Measurements from ENCODE around the gene KCNMB4.

DNA sequence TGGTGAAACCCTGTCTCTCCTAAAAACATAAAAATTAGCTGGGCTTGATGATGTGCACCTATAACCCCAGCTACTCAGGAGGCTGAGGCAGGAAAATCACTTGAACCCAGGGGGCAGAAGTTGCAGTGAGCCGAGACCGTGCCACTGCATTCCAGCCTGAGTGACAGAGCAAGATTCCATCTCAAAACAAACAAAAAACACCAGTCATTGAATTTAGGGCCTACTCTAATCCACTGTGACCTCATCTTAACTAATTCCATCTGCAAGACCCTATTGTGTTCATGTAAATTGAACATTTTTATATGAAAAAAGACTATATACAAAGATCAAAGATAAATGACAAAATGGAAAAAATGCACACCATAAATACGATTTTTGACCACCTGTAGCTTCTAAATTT, 17.8 kb downstream of the KCNMB4 start:
- TF ChIP-seq, protein P1, sequence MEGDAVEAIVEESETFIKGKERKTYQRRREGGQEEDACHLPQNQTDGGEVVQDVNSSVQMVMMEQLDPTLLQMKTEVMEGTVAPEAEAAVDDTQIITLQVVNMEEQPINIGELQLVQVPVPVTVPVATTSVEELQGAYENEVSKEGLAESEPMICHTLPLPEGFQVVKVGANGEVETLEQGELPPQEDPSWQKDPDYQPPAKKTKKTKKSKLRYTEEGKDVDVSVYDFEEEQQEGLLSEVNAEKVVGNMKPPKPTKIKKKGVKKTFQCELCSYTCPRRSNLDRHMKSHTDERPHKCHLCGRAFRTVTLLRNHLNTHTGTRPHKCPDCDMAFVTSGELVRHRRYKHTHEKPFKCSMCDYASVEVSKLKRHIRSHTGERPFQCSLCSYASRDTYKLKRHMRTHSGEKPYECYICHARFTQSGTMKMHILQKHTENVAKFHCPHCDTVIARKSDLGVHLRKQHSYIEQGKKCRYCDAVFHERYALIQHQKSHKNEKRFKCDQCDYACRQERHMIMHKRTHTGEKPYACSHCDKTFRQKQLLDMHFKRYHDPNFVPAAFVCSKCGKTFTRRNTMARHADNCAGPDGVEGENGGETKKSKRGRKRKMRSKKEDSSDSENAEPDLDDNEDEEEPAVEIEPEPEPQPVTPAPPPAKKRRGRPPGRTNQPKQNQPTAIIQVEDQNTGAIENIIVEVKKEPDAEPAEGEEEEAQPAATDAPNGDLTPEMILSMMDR (IDR thresholded peaks at IDR 0.05; ENCODE audit: low read depth, low read length), result no peak
- no peak for TF ChIP-seq MYC (IDR thresholded peaks at IDR 0.05; ENCODE audit: low read depth, low read length)
